Adipose tissue (tissue), 3 donors: ENCODE results near the gene ZBTB16. TPM values are rescaled to one million over a fixed set of nuclear protein-coding genes. Genes with fewer than 3 reads are reported as not detected.

ENCODE experiments used
- H3K27ac ChIP-seq: one replicate; pipeline ENCODE4 v1.5.1; 2013; ENCODE audit warnings: low read depth, low read length
- WGBS, 3 donors: extraction: QIAGEN DNeasy Blood & Tissue Kit; methylation state at CpG; one replicate each; pipeline ENCODE4 v1.1.7; 2013; 5-methylcytosine and 5-hydroxymethylcytosine counted together
- polyA plus RNA-seq, 3 donors: library from polyadenylated mRNA; stranded (reverse); fragments of 200-250 nt; gene quantifications; one replicate each; pipeline ENCODE4 v1.2.3, GENCODE V29; 2013
- donor health status: healthy with polysubstance abuse.
- donor health status: Bipolar disorder and iron deficiency.
- donor health status: healthy.

Gene ZBTB16
- polyA plus RNA-seq, 3 donors: 30.4 to 68.2 (median 43.1) TPM

DNA sequence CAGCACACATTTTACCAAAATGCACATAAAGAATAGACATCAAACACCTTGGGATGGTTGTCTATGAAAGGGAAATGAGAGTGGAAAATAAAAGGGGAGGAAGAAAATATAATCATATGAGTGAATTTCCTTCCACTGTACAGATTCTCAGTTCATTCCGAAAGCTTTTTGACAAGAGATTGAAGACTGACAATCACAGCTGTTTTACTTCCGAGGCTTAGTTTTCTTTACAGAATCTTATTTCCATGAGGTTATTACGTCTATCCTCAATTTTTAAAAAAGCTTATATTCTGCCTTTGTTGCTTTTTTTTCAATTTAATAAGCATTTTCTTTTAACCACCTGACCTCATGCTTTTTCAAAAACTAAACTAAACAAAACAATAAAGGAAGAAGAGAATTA, 223.9 kb downstream of the ZBTB16 start:
- H3K27ac ChIP-seq: no peak overlapping the region
- 52 to 83% (median 80%) methylated on average over 3 of the region's 3 CpGs for WGBS, 3 donors

DNA sequence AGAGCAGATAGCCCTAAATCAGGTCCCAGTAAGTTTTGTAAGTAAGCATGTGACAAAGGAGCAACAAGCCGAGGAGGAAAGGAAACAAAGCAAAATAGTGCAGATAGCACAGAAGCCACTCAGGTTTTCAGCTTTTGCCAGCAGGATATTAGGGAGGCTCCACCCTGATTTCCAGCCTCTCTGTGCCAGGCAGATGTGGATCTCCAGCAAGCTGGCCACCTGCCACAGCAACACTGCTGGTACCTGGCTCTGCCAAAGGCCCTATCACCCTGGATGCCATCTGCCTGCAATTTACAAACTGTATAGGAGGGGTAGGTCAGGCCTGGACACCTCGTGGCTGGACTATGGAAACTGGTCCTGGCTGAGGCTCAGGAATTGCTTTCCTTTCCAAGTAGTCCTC, 224.5 kb downstream of the ZBTB16 start:
- 37 to 48% (median 40%) methylated on average over 2 of the region's 2 CpGs for WGBS, 3 donors
- no peak overlapping the region for H3K27ac ChIP-seq

DNA sequence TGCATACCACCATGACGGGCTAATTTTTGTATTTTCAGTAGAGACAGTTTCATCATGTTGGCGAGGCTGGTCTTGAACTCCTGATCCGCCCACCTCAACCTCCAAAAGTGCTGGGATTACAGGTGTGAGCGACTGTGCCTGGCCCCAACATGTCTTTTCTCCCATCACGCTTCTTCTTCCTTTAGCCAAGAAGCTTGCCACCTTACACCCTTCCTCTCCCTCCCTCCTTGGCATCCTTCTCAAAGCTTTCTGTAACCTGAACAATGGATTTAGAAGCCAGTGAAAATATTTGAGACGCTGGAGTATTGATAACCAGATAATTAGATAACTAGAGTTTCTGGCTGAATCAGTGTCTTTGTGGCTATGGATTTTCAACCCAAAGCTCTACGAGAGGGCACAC, 225.4 kb downstream of the ZBTB16 start:
- 87 to 96% (median 95%) methylated on average over 7 of the region's 7 CpGs for WGBS, 3 donors
- no peak overlapping the region for H3K27ac ChIP-seq

DNA sequence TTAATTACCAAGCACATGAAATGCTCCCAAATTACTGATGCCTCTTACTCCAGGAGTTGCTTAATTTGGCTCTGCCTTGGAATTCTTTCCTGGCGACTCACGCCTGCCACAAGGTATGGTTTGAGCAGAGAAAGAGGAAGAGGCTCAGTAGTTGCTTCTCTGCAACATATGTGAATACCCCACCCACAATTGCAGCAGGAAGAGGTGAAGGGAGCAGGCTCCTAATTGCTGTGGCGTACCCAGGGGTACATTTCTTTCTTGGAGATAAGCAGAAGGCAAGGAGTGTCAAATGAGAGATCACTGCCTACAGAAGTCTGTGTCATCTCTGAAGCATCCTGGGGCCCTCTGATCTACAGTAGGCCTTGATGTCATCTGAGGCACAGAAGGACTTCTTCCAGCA, 226.1 kb downstream of the ZBTB16 start:
- H3K27ac ChIP-seq: no peak overlapping the region
- 63 to 84% (median 64%) methylated on average over 3 of the region's 3 CpGs for WGBS, 3 donors

DNA sequence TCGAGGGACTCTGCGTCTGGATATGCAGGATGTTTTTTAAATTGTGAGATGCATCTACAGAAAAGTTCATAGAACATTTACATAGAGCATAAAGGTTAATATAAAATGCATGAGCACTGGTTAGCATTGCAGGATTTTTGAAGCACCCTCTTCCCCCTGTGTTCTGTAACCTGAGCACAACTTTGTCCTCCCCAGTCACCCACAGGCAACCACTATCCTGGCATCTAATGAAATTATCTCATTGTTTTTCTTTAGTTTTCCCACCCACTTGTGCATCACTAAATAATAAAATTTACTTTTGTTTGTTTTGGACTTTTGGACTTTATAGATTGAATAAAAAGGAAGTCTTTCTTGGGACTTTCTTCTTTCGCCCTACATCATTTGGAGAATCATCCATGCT, 226.7 kb downstream of the ZBTB16 start:
- 94 to 97% (median 94%) methylated on average over 3 of the region's 3 CpGs for WGBS, 3 donors
- H3K27ac ChIP-seq: no peak overlapping the region

DNA sequence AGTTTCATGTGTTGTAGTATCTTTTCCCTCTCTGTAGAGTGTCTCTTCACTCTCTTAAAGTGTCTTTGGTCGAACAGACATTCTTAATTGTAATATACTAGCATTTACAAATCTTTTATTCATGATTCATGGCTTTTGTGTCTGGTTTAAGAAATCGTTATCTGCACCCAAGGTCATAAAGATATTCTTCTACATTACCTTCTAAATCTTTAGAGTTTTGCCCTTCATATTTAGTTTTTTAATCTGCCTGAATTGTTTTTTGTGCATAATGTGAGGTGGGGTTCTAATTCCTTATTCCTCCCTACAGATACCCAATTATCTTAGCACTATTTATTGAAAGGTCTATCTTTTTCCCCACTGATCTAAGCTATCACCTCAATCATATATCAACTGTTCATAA, 227.6 kb downstream of the ZBTB16 start:
- 64 to 90% (median 84%) methylated on average over 2 of the region's 2 CpGs for WGBS, 3 donors
- no peak overlapping the region for H3K27ac ChIP-seq

DNA sequence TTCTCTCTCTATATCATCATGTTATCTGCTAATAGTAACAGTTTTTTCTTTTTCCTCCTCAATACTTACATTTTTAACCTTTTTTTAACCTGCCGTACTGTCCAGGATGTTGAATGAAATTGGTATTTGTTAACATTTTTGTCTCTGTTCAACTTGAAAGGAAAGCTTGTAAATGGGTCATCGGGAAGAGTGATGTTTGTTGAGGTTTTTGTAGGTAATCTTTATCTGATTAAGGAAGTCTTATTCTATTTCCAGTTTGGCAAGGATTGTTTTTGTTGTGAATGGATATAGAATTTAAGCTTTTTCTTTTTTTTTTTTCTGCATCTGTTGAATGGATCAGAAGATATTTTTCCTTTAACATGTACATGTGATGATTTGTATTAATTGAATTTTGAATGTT, 228.6 kb downstream of the ZBTB16 start:
- no peak overlapping the region for H3K27ac ChIP-seq
- WGBS, 3 donors: 66 to 73% (median 67%) methylated on average over 2 of the region's 2 CpGs

DNA sequence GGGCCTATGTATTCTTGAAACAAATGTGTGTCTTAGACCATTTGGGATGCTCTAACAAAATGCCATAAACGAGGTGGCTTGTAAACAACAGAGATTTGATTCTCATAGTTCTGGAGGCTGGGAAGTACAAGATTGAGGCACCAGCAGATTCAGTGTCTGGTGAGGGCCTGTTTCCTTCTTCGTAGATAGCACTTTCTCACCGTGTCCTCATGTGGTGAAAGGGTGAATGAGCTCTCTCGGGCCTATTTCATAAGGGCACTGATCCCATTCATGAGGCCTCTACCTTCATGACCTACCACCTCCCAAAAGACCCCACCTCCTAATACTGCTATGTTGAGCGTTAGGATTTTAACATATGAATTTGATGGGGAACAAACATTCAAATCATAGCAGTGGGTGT, 230.3 kb downstream of the ZBTB16 start:
- WGBS, 3 donors: 81 to 88% (median 81%) methylated on average over 5 of the region's 5 CpGs
- no peak overlapping the region for H3K27ac ChIP-seq

DNA sequence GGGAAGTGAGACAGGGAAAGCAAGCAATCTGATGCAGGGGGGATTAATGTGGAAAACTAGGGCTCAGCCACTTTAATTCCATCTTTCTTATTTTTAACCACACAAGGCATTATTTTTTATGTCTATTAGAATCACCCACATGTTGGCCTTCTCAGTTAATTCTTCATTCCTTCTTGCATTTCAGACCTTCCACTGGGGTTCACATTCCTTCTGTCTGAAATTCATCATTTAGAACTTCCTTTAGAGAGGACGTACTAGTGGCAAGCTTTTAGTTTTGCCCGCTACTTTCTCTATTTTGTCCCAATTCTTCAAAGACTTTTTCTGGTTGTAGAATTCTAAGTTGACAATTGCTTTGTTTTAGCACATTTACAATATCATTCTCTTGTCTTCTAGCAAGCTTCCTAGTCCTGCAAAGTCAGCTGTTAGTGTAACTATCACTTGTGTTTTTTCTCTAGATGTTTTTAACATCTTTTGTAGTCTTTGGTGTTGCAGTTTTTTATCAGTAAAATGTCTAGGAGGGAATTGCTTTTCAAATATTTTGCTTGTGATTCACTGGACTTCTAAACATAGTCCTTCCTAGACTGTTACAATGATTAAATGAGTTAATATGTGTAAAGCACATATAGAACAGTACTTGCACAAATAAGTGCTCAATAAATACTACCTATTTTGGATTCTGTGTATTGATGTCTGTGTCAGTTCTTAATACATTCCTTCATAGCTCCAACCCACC, 231.2 kb downstream of the ZBTB16 start:
- WGBS, 3 donors: 77 to 94% (median 85%) methylated on average over 2 of the region's 2 CpGs
- H3K27ac ChIP-seq: no peak overlapping the region

DNA sequence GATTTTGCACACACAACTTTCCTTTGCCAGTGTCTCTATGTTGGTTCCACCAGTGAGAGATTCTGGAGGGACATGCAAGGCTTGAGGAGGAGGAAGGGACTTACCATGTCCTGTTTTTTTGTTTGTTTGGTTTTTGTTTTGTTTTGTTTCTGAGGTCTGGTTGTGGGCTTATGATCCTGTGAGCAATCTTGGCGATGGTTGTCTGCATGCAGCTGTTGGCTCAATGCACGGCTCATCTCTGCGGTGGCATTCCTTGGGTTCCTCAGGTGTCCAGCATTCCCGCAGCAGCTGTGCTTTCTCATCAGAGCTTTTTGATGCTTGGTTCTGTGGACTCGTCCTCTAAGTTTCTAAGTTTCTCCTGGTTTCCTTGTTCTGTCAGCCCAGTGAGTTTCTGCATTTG, 231.9 kb downstream of the ZBTB16 start:
- 49 to 71% (median 56%) methylated on average over 5 of the region's 5 CpGs for whole genome bisulfite sequencing, 3 donors

DNA sequence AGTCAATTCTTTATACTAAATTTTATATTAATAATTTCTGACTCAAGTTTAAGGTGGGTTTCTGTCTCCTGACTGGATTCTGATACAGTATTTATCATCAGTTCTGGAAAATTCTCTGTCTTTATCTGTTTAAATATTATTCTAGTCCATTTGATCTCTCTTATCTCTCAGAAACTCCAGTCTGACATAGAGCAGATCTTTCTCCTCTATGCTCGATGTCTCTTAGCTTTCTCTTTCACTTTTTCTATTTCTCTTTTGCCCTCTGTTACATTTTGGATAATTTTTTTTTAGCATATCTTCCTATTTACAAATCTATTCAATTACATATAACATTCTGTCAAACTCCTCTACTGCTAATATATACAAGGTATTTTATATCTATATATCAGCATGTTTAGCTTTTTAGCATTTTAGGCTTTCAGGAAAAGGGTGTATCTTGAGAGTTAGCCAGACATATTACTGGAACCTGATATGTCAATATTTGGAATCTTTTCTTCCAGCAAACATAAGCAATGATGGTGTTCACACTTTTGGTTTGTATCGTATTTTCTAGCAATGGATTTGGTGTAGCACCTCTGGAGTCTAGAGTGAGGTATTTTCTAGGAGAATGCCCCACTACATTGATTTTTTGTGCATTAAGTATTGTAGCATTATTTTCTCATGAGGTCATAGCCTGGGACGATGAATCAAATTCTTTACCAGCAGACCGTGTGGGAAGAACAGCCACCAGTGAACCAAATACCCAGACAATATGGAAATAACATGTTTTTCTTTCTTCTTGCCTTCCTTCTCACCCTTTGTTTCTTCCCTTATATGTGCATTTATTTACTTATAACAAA, 232.6 kb downstream of the ZBTB16 start:
- 19 to 43% (median 37%) methylated on average over 4 of the region's 4 CpGs for WGBS, 3 donors
- no peak overlapping the region for H3K27ac ChIP-seq

More for the DNA sequence above, 231.9 kb downstream of the ZBTB16 start:
- H3K27ac ChIP-seq: no peak overlapping the region

DNA sequence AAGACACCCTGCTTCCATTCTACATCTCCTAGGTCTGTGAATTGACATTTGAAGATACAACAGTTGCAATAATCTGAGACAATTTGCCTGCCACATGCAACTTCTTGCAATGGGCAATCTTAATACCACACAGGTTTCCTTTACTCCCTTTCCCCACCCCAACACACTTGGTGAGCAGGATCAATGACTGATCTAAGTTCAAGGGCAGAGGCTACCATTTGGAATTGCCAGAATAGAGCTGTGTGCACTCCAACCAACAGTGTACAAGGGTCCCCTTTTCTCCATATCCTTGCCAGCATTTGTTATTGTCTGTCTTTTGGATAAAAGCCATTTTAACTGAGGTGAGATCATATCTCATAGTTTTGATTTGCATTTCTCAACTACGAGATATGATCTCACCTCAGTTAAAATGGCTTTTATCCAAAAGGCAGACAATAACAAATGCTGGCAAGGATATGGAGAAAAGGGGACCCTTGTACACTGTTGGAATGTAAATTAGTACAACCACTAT, 233.7 kb downstream of the ZBTB16 start:
- no peak overlapping the region for H3K27ac ChIP-seq
- 64 to 71% (median 64%) methylated on average over 1 of the region's 1 CpG for WGBS, 3 donors

DNA sequence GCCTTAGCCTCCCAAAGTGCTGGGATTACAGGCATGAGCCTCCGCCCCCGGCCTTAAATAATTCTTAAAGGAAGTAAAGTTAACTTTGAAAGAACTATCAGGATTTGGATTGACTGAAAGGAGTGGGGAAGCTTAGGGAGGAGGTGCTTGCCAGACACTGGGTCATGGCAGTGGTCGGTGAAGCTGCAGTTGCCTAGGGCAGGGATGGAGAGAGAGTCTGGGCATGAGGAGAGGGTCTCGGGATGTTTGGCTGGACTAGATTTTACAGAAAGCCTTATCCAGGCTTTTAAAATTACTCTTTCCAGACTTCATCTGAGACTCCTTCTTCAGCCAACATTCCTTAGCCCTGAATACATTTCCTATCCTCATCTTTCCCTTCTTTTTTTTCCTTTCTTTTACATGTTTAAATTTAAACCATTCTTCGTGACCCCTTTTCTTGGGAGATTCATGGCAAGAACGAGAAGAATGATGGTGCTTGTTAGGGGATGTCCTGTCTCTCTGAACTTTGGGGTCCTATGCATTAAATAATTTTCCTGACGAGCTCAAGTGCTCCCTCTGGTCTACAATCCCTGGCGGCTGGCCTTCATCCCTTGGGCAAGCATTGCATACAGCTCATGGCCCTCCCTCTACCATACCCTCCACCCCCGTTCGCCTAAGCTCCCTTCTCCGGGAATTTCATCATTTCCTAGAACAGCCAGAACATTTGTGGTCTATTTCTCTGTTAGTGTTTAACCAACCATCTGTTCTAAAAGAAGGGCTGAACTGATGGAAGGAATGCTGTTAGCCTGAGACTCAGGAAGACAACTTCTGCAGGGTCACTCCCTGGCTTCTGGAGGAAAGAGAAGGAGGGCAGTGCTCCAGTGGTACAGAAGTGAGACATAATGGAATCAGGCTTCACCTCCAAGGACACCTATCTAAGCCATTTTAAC, 236.4 kb downstream of the ZBTB16 start, which contains the start of gene NNMT:
TSS of gene NNMT (plus strand) at position 724 of the 929 bp plus-strand sequence. CDS start at position 882, 158 bp downstream.
- H3K27ac ChIP-seq: peak within 1 kb of the TSS; percentile 99
- 26 to 51% (median 34%) methylated on average over 11 of the region's 11 CpGs for WGBS, 3 donors

DNA sequence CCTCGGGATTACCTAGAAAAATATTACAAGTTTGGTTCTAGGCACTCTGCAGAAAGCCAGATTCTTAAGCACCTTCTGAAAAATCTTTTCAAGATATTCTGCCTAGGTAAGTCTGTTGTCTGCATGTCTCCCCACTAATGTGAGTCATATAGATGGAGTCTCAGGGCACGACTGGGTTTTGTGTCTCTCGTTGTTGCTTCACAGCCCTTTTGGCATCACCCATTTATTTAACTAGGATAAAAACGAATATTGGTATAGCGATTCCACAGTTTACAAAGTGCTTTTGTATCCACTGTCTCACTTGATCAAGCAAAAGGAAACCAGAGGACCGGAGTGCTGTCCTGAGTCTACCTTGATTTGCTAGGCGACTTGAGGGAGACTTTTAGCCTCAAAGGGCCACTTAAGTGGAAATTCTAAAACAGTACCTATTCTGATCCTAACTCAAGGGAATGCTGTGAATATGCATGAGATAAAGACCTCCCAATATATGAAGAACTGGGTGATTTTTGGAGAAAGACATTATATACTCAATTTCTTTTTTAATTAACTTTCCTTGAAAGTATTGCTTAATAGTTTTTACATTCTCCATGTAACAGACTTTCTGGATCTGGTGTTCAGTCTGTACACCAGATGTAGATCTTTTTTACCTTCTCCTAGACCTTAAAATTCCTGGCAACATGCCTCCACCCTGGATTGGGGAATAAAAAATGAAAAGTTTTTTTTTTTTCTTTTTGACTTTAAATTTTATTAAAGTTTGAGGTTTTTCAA, 237.3 kb downstream of the ZBTB16 start:
- peak overlapping the region; percentile 97 for H3K27ac ChIP-seq
- WGBS, 3 donors: 48 to 54% (median 53%) methylated on average over 7 of the region's 7 CpGs

DNA sequence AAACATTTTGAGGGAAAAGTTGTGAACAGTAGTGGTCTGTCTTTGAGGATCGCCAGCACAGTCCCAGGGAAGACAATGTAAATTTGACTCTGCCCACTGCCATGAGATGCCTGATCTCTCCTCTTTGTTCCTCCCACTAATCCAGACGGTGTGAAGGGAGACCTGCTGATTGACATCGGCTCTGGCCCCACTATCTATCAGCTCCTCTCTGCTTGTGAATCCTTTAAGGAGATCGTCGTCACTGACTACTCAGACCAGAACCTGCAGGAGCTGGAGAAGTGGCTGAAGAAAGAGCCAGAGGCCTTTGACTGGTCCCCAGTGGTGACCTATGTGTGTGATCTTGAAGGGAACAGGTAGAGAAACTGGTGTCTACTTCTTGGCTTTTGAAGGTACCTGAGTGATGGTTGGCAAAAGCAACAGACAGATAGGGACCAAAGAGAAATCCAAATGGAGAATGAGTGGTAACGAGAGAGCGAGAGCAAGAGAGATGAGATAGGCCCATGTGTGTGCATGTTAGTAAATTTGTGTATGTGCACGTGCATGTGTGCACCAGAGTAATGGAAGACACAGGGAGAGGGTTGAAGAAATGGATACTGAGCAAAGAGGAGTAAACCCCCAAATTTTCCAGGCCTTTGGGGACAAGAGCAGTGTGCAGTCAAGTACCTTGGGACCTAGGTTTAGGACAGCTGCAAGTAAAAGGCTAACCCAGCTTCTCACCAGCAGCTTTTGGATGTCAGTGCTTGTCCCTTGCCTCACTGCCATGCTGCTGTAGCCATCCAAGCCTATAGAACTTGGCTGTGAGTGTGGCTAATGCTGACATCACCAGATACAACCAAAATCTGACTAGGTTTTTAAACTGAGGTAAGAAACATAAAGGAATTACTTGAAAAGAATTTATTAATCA, 238.5 kb downstream of the ZBTB16 start:
- WGBS, 3 donors: 68 to 83% (median 68%) methylated on average over 8 of the region's 8 CpGs
- peak overlapping the region; percentile 78 for H3K27ac ChIP-seq

DNA sequence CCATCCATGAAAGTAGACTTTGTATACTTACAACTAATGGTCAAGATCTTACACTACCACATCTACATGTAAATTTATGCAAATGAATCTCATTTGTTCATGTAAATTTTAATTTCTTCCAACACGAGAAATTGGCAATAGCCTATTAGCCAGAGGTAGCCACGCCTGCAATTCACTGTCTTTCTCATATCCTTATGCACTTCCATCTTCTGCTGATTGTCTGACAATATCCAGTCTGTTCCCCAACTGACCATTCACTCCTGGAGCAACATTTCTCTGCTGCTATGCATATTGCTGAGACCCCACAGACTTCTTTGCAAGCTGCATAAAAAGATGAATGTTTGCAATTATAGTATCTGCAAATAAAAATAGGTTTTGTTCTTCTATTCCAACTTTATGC, 239.2 kb downstream of the ZBTB16 start:
- 65 to 78% (median 75%) methylated on average over 2 of the region's 2 CpGs for WGBS, 3 donors
- no peak overlapping the region for H3K27ac ChIP-seq
